ENCODE results near the gene ZNF639. TPM values are rescaled to one million over a fixed set of nuclear protein-coding genes. Genes with fewer than 3 reads are reported as not detected.
A peak's percentile ranks its signal among the peaks of the same experiment; 100 is the strongest.

The ZNF639 gene
- total and polyA plus RNA-seq, 10 of the 15 experiments (the other 5 are each of a cell fraction or from before 2014, with no cell fraction given) = 16.3 to 61.2 (median 35.3) TPM

- TF ChIP-seq NFXL1 (IDR thresholded peaks at IDR 0.05; ENCODE audit: borderline replicate concordance) (no peak), BHLHE40 (IDR thresholded peaks at IDR 0.05; ENCODE audit: borderline replicate concordance in 1 of 2, low read depth in 2 of 2, low read length in 1 of 2) (no peak), ELK1 (IDR thresholded peaks at IDR 0.05; ENCODE audit: low read depth, low read length) (no peak), ASH2L (IDR thresholded peaks at IDR 0.05; ENCODE audit: borderline replicate concordance, low read depth) (no peak), EZH2 (IDR thresholded peaks at IDR 0.05; ENCODE audit: borderline replicate concordance, control insufficient read depth, low read depth, low read length) (no peak), MLLT1 (IDR thresholded peaks at IDR 0.05) (peak; percentile 59), BCLAF1 (IDR thresholded peaks at IDR 0.05) (no peak), POLR2AphosphoS2 (IDR thresholded peaks at IDR 0.05; ENCODE audit: low read depth, low read length) (no peak), ZZZ3 (IDR thresholded peaks at IDR 0.05; ENCODE audit: control insufficient read depth, insufficient read length, low read depth) (no peak), ETV6 (conservative IDR thresholded peaks at IDR 0.05 in 1 of 2, IDR thresholded peaks at IDR 0.05 in 1 of 2; ENCODE audit: borderline replicate concordance in 1 of 2, low read depth in 1 of 2) (no peak; a peak in 1 of 4 replicates), FOXK2 (IDR thresholded peaks at IDR 0.05) (no peak), KLF5 (IDR thresholded peaks at IDR 0.05; ENCODE audit: partially characterized antibody) (no peak), KAT2A (conservative IDR thresholded peaks at IDR 0.05; ENCODE audit: control insufficient read depth, low read depth, low read length) (no peak), CREM (IDR thresholded peaks at IDR 0.05; ENCODE audit: low read depth) (no peak; the same call in 1 of the 2 replicates), MYC (IDR thresholded peaks at IDR 0.05; ENCODE audit: insufficient read depth, insufficient read length, insufficient replicate concordance, low read length, severe bottlenecking) (peak; percentile 10), ATF3 (IDR thresholded peaks at IDR 0.05; ENCODE audit: borderline replicate concordance, extremely low read depth, low read depth, low read length) (no peak), ZBTB11 (CRISPR knock-in tag; IDR thresholded peaks at IDR 0.05) (no peak), KDM1A (IDR thresholded peaks at IDR 0.05; ENCODE audit: borderline replicate concordance) (no peak)
Measured at GRCh38 chr3:179323197-179324110, 623 bp downstream of the ZNF639 start (continued).

Measured in GM12878 (cell line).